HepG2 (cell line): ENCODE data around the gene ANAPC16. TPM values are rescaled to one million over a fixed set of nuclear protein-coding genes. Genes with fewer than 3 reads are reported as not detected.

Source experiments
- HHEX ChIP-seq: IDR thresholded peaks from 2 replicates; pipeline ENCODE4 v1.6.1; 2016; ENCODE audit warnings: control low read depth
- MAF1 ChIP-seq: sonication (generic); formaldehyde crosslinking; IDR thresholded peaks from 2 replicates; pipeline ENCODE4 v1.5.0; 2020; ENCODE audit warnings: missing genetic modification reagents, borderline replicate concordance
- MLXIP ChIP-seq: sonication (generic); formaldehyde crosslinking; IDR thresholded peaks from 2 replicates; pipeline ENCODE4 v1.9.0; 2021; ENCODE audit warnings: missing genetic modification reagents, borderline replicate concordance
- PITX1 ChIP-seq: sonication (generic); formaldehyde crosslinking; IDR thresholded peaks from 2 replicates; pipeline ENCODE4 v1.5.1; 2020; ENCODE audit warnings: mild to moderate bottlenecking, missing genetic modification reagents
- PLSCR1 ChIP-seq: sonication (generic); formaldehyde crosslinking; IDR thresholded peaks from 2 replicates; pipeline ENCODE4 v1.5.0; 2020; ENCODE audit warnings: missing genetic modification reagents, mild to moderate bottlenecking, borderline replicate concordance
- SIX1 ChIP-seq: sonication (generic); formaldehyde crosslinking; IDR thresholded peaks from 2 replicates; pipeline ENCODE4 v1.4.0; 2020; ENCODE audit warnings: missing genetic modification reagents, borderline replicate concordance
- TFDP2 ChIP-seq: sonication (generic); formaldehyde crosslinking; IDR thresholded peaks from 2 replicates; pipeline ENCODE4 v1.4.0; 2020; ENCODE audit warnings: missing genetic modification reagents
- THAP11 ChIP-seq: IDR thresholded peaks from 2 replicates; pipeline ENCODE4 v1.6.1; 2016; ENCODE audit warnings: missing biosample characterization, missing genetic modification reagents
- YEATS2 ChIP-seq: sonication (generic); formaldehyde crosslinking; IDR thresholded peaks from 2 replicates; pipeline ENCODE4 v1.4.0; 2020; ENCODE audit warnings: missing genetic modification reagents, borderline replicate concordance
- ZEB1 ChIP-seq: IDR thresholded peaks from 2 replicates; pipeline ENCODE4 v1.6.1; 2012; ENCODE audit warnings: mild to moderate bottlenecking, low read depth, inconsistent platforms; ENCODE audit not compliant: insufficient replicate concordance
- ZNF124 ChIP-seq: sonication (generic); formaldehyde crosslinking; IDR thresholded peaks from 2 replicates; pipeline ENCODE4 v1.4.0; 2020; ENCODE audit warnings: missing genetic modification reagents
- ZNF275 ChIP-seq: sonication (generic); formaldehyde crosslinking; IDR thresholded peaks from 2 replicates; pipeline ENCODE4 v1.8.0; 2022; ENCODE audit warnings: missing genetic modification reagents, mild to moderate bottlenecking, inconsistent platforms, borderline replicate concordance
- ZNF451 ChIP-seq: sonication (generic); formaldehyde crosslinking; IDR thresholded peaks from 2 replicates; pipeline ENCODE4 v1.5.0; 2020; ENCODE audit warnings: mild to moderate bottlenecking, missing genetic modification reagents
- ZNF484 ChIP-seq: sonication (generic); formaldehyde crosslinking; IDR thresholded peaks from 2 replicates; pipeline ENCODE4 v1.5.1; 2020; ENCODE audit warnings: mild to moderate bottlenecking, low read depth, missing genetic modification reagents, borderline replicate concordance
- ZNF574 ChIP-seq: sonication (generic); formaldehyde crosslinking; IDR thresholded peaks from 2 replicates; pipeline ENCODE4 v1.4.0; 2020; ENCODE audit warnings: missing genetic modification reagents
- ZNF7 ChIP-seq: IDR thresholded peaks from 2 replicates; pipeline ENCODE4 v1.6.1; 2016; ENCODE audit warnings: missing biosample characterization, missing genetic modification reagents
- ZNF770 ChIP-seq: sonication (generic); formaldehyde crosslinking; IDR thresholded peaks from 2 replicates; pipeline ENCODE4 v1.5.0; 2020; ENCODE audit warnings: mild to moderate bottlenecking, missing genetic modification reagents
- polyA plus RNA-seq, 8 experiments: library from polyadenylated mRNA; depleted of rRNA in 3 of 8; stranded (reverse) in 7 of 8; unstranded in 1 of 8; fragments of >200 nt; fragmentation: Illumina TruSeq in 4 of 8; extraction: Trizol in 4 of 8; gene quantifications; 2 replicates each; pipeline versions ENCODE4 v1.2.1 to v1.2.3, GENCODE V29; 2011 to 2016; ENCODE audit warnings: low read depth in 4 of 8, missing spikeins in 1 of 8, mixed read lengths in 1 of 8; ENCODE audit not compliant: insufficient read depth in 1 of 8
- total RNA-seq, 5 experiments: library from RNA; depleted of rRNA; stranded (reverse); fragments of >200 nt; fragmentation: Illumina TruSeq; extraction: Trizol; gene quantifications; 2 replicates each; pipeline ENCODE4 v1.2.3, GENCODE V29; 2016; ENCODE audit warnings: low read depth in 1 of 5

The ANAPC16 gene
- total and polyA plus RNA-seq, 2 of the 13 experiments (the other 11 are each of a cell fraction or from before 2014, with no cell fraction given): 74.8 to 89.4 TPM

- TF ChIP-seq PLSCR1 (CRISPR knock-in tag) (no peak), ZNF451 (CRISPR knock-in tag) (no peak), SIX1 (CRISPR knock-in tag) (no peak), THAP11 (CRISPR knock-in tag) (no peak; the same call in 1 of the 2 replicates), ZEB1 (no peak), PITX1 (CRISPR knock-in tag) (peak; percentile 37), ZNF770 (CRISPR knock-in tag) (peak; percentile 86), YEATS2 (no peak), ZNF574 (CRISPR knock-in tag) (peak; percentile 56; the same call in 1 of the 2 replicates), ZNF124 (CRISPR knock-in tag) (peak; percentile 58; the same call in 1 of the 2 replicates), MAF1 (no peak), ZNF7 (CRISPR knock-in tag) (no peak), HHEX (no peak), ZNF484 (no peak), ZNF275 (CRISPR knock-in tag) (peak; percentile 48; the same call in 1 of the 2 replicates), TFDP2 (CRISPR knock-in tag) (peak; percentile 36; the same call in 1 of the 2 replicates), MLXIP (CRISPR knock-in tag) (no peak)
These were observed 39.2 kb downstream of the ANAPC16 start (continued) for GRCh38 chr10:72254813-72255568.
